Upper lobe of left lung (tissue), 6 donors: ENCODE measurements around the gene DLG5. TPM values are rescaled to one million over a fixed set of nuclear protein-coding genes. Genes with fewer than 3 reads are reported as not detected.

ENCODE experiments used
- ATAC-seq, 2 donors: fragments of 200-7000 bp; cut with Tn5 transposase; one replicate each; pipeline ENCODE4 v1.9.1; 2022; ENCODE audit warnings: mild to moderate bottlenecking in 2 of 2, moderate library complexity in 2 of 2; ENCODE audit not compliant: low FRiP score in 2 of 2
- DNase-seq, 2 donors: peaks; one replicate each; pipeline ENCODE4 v3.0.0-alpha.2; 2019 to 2020
- H3K27ac ChIP-seq, 4 donors: fragments of 200-600 bp; sonication (generic); one replicate each; pipeline ENCODE4 v1.5.1; 2016 to 2019
- H3K27me3 ChIP-seq, 4 donors: fragments of 200-600 bp; sonication (generic); one replicate each; pipeline ENCODE4 v1.5.1; 2017 to 2019
- H3K36me3 ChIP-seq, 4 donors: fragments of 200-600 bp; sonication (generic); one replicate each; pipeline ENCODE4 v1.5.1; 2016 to 2019
- H3K4me1 ChIP-seq, 4 donors: fragments of 200-600 bp; sonication (generic); one replicate each; pipeline ENCODE4 v1.5.1; 2018 to 2019
- H3K4me3 ChIP-seq, 4 donors: fragments of 200-600 bp; sonication (generic); one replicate each; pipeline ENCODE4 v1.5.1; 2017 to 2019; ENCODE audit warnings: mild to moderate bottlenecking in 2 of 4, moderate library complexity in 1 of 4
- H3K9me3 ChIP-seq, 4 donors: fragments of 200-600 bp; sonication (generic); one replicate each; pipeline ENCODE4 v1.5.1; 2018 to 2019
- CTCF ChIP-seq, 6 experiments: fragments of 450-650 bp in 4 of 6; fragments of 200-600 bp in 2 of 6; sonication (generic) in 2 of 6; IDR thresholded peaks; one replicate each; pipeline ENCODE4 v1.5.1; 2016 to 2019; ENCODE audit warnings: antibody characterized with exemption in 6 of 6
- EP300 ChIP-seq, 4 donors: sonication (generic); formaldehyde crosslinking; IDR thresholded peaks; one replicate each; pipeline ENCODE4 v1.5.1; 2017; ENCODE audit warnings: antibody characterized with exemption in 4 of 4, control low read depth in 2 of 4
- POLR2A ChIP-seq, 4 donors: fragments of 450-650 bp; IDR thresholded peaks; one replicate each; pipeline ENCODE4 v1.5.1; 2016 to 2017; ENCODE audit warnings: antibody characterized with exemption in 4 of 4, mild to moderate bottlenecking in 2 of 4
- POLR2AphosphoS5 ChIP-seq, 2 donors: sonication (generic); formaldehyde crosslinking; IDR thresholded peaks; one replicate each; pipeline ENCODE4 v1.5.1; 2017; ENCODE audit warnings: antibody characterized with exemption in 2 of 2
- WGBS, 2 donors: methylation state at CpG; one replicate each; pipeline ENCODE4 v1.1.5; 2017 to 2018; 5-methylcytosine and 5-hydroxymethylcytosine counted together
- total RNA-seq, 6 donors: library from RNA; depleted of rRNA in 4 of 6; stranded (reverse); fragments of >200 nt in 4 of 6; gene quantifications; one replicate each; pipeline versions ENCODE4 v1.1.0 to v1.2.1, GENCODE V29; 2016 to 2021
- donor health status: DM: no; HTN: no; CAD: no; lungs with moderate emphysema.
- donor health status: DM: no; HTN: yes; CAD: no; lungs with severe emphysema.

The DLG5 gene
- total RNA-seq, 6 donors from 2014 or later, result 14.6 to 51.3 (median 23.4) TPM

GRCh38 chr10:77799352-77799751 is 127.2 kb downstream of the DLG5 start:
- H3K27ac ChIP-seq, result no peak overlapping the region
- peaks cover 0 to 82% (median 49%) of the 10 kb centered on the region in 4 donors for H3K36me3 ChIP-seq
- no peaks in the 10 kb centered on the region for H3K27me3 ChIP-seq
- no peak overlapping the region for H3K4me3 ChIP-seq
- DNase-seq, result no peak
- no peaks in the 10 kb centered on the region for H3K4me1 ChIP-seq
- no peak for ATAC-seq
- TF ChIP-seq CTCF (IDR thresholded peaks at IDR 0.05), result no peak
- no peak for TF ChIP-seq EP300 (IDR thresholded peaks at IDR 0.05)
- TF ChIP-seq POLR2A (IDR thresholded peaks at IDR 0.05), result no peak
- no peak for TF ChIP-seq POLR2AphosphoS5 (IDR thresholded peaks at IDR 0.05)
- H3K9me3 ChIP-seq, result no peaks in the 10 kb centered on the region
- 93% methylated on average over 5 of the region's 5 CpGs for WGBS, 2 donors

- H3K27ac ChIP-seq, result no peak overlapping the region
- no peak overlapping the region for H3K4me3 ChIP-seq
- 69 to 92% methylated on average over 2 of the region's 2 CpGs for WGBS, 2 donors
- no peaks in the 10 kb centered on the region for H3K9me3 ChIP-seq
- no peaks in the 10 kb centered on the region for H3K27me3 ChIP-seq
- ATAC-seq, result no peak
- H3K4me1 ChIP-seq, result no peaks in the 10 kb centered on the region
- TF ChIP-seq POLR2A (IDR thresholded peaks at IDR 0.05) (no peak), EP300 (IDR thresholded peaks at IDR 0.05) (no peak), POLR2AphosphoS5 (IDR thresholded peaks at IDR 0.05) (no peak), CTCF (IDR thresholded peaks at IDR 0.05) (no peak)
- DNase-seq, result no peak
- H3K36me3 ChIP-seq, result peaks cover 0 to 82% (median 51%) of the 10 kb centered on the region in 4 donors
Observed at GRCh38 chr10:77798940-77799339, 127.6 kb downstream of the DLG5 start.

GRCh38 chr10:77796311-77796915 is 130.1 kb downstream of the DLG5 start:
- H3K36me3 ChIP-seq, result peaks cover 2 to 90% (median 68%) of the 10 kb centered on the region in 4 donors
- H3K4me1 ChIP-seq, result no peaks in the 10 kb centered on the region
- H3K4me3 ChIP-seq, result no peak overlapping the region
- TF ChIP-seq EP300 (IDR thresholded peaks at IDR 0.05) (no peak), POLR2A (IDR thresholded peaks at IDR 0.05) (no peak), POLR2AphosphoS5 (IDR thresholded peaks at IDR 0.05) (no peak), CTCF (IDR thresholded peaks at IDR 0.05) (no peak)
- H3K27ac ChIP-seq, result no peak overlapping the region
- H3K9me3 ChIP-seq, result no peaks in the 10 kb centered on the region
- DNase-seq (no peak), ATAC-seq (no peak)
- WGBS, 2 donors, result 93 to 96% methylated on average over 15 to 16 of the region's 16 CpGs
- H3K27me3 ChIP-seq, result no peaks in the 10 kb centered on the region

- DNase-seq, result no peak
- no peak for TF ChIP-seq POLR2AphosphoS5 (IDR thresholded peaks at IDR 0.05)
- no peak for TF ChIP-seq CTCF (IDR thresholded peaks at IDR 0.05)
- TF ChIP-seq EP300 (IDR thresholded peaks at IDR 0.05), result no peak
- TF ChIP-seq POLR2A (IDR thresholded peaks at IDR 0.05), result no peak
- H3K9me3 ChIP-seq, result no peaks in the 10 kb centered on the region
- H3K4me1 ChIP-seq, result no peaks in the 10 kb centered on the region
- WGBS, 2 donors, result 97 to 100% methylated on average over 4 to 20 of the region's 20 CpGs
- H3K36me3 ChIP-seq, result peaks cover 2 to 91% (median 67%) of the 10 kb centered on the region in 4 donors
- H3K27me3 ChIP-seq, result no peaks in the 10 kb centered on the region
- ATAC-seq, result no peak
- H3K27ac ChIP-seq, result no peak overlapping the region
- no peak overlapping the region for H3K4me3 ChIP-seq
Observed at GRCh38 chr10:77795426-77796055, 131.0 kb downstream of the DLG5 start.
